ENCODE measurements around the gene HEMK1. TPM values are rescaled to one million over a fixed set of nuclear protein-coding genes. Genes with fewer than 3 reads are reported as not detected.
A peak's percentile ranks its signal among the peaks of the same experiment; 100 is the strongest.

Gene HEMK1
- total RNA-seq, 1 experiment from 2014 or later, result 22.2 TPM

GRCh38 chr3:50616003-50616769 lies 46.9 kb downstream of the HEMK1 start:
- Histone ChIP-seq H3K9me2 (replicated peaks; ENCODE audit: low read length) (no peaks in the 10 kb centered on the region), H3K36me3 (ENCODE audit: low read depth, low read length) (no peaks in the 10 kb centered on the region), H3K79me2 (ENCODE audit: low read length) (peaks cover 41% of the 10 kb centered on the region), H3K27ac (ENCODE audit: low read length) (0 out of 2 replicates have a peak overlapping the region, but pooled peaks have one; percentile 4), H3K4me1 (ENCODE audit: insufficient read depth, low read length) (peaks cover 50% of the 10 kb centered on the region), H3K9me3 (ENCODE audit: low read length) (no peaks in the 10 kb centered on the region), H2AFZ (ENCODE audit: low read length) (peak overlapping the region; percentile 99), H3F3A (ENCODE audit: low read length, unreplicated experiment) (peaks cover 4% of the 10 kb centered on the region), H4K20me1 (ENCODE audit: low read length) (no peaks in the 10 kb centered on the region), H3K4me3 (ENCODE audit: low read length) (peak overlapping the region; percentile 78), H3K4me2 (ENCODE audit: low read length) (peak overlapping the region; percentile 97), H3K27me3 (ENCODE audit: low read length) (no peaks in the 10 kb centered on the region), H3K9ac (ENCODE audit: low read length) (no peak overlapping the region)
- TF ChIP-seq EZH2 (IDR thresholded peaks at IDR 0.05; ENCODE audit: low read length, unreplicated experiment), result no peak
- TF ChIP-seq, protein P1, sequence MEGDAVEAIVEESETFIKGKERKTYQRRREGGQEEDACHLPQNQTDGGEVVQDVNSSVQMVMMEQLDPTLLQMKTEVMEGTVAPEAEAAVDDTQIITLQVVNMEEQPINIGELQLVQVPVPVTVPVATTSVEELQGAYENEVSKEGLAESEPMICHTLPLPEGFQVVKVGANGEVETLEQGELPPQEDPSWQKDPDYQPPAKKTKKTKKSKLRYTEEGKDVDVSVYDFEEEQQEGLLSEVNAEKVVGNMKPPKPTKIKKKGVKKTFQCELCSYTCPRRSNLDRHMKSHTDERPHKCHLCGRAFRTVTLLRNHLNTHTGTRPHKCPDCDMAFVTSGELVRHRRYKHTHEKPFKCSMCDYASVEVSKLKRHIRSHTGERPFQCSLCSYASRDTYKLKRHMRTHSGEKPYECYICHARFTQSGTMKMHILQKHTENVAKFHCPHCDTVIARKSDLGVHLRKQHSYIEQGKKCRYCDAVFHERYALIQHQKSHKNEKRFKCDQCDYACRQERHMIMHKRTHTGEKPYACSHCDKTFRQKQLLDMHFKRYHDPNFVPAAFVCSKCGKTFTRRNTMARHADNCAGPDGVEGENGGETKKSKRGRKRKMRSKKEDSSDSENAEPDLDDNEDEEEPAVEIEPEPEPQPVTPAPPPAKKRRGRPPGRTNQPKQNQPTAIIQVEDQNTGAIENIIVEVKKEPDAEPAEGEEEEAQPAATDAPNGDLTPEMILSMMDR (conservative IDR thresholded peaks at IDR 0.05; ENCODE audit: low read depth, low read length), result peak; percentile 98
- DNase-seq (peak; percentile 91), ATAC-seq (peak; percentile 30)
- CTCF ChIA-PET, result interaction anchor here (0.5 to 1.7 kb wide), 10 partner anchors 11 to 1024 kb away, joined by 3 to 40 read pairs (median 6); partner anchors contain the start of gene DOCK3
- intact Hi-C loops (cut with micrococcal nuclease), result loop anchor here (1.0 to 5.0 kb wide), 8 partner anchors 36 to 769 kb away; partner anchors contain the start of genes DOCK3 and MANF
- POLR2A ChIA-PET (ENCODE audit: unreplicated experiment), result interaction anchor here (0.5 to 0.6 kb wide), 2 partner anchors 27 to 769 kb away, joined by 5 to 6 read pairs; partner anchors contain the start of gene MANF
- BruUV-seq (replicated peaks), result TSS peak; percentile 64

DNA sequence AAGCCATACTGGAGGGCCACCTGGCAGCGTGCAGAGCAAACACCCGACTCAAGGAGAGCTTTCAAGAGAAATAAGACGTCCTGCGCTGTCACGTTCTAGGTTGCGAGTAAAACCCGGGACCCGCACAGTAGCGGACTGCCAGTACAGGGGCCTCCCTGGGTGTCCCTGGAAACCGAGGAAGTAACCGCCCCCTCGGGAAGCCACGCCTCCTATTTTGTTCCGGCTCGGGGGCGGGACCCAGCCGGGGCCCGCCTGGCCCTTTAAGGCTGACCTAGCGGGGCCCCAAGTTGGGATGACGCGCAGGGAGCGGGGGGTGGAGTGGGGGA lies 47.4 kb downstream of the HEMK1 start:
- TF ChIP-seq, protein P1 (conservative IDR thresholded peaks at IDR 0.05; ENCODE audit: low read depth, low read length), result no peak
- TF ChIP-seq EZH2phosphoT487 (IDR thresholded peaks at IDR 0.05; ENCODE audit: borderline replicate concordance, low read length), result no peak
- no peak for TF ChIP-seq EZH2 (IDR thresholded peaks at IDR 0.05; ENCODE audit: low read length, unreplicated experiment)
- Histone ChIP-seq H4K20me1 (ENCODE audit: low read length) (no peaks in the 10 kb centered on the region), H3K4me3 (ENCODE audit: low read length) (peak overlapping the region; percentile 78), H3K4me1 (ENCODE audit: insufficient read depth, low read length) (peaks cover 52% of the 10 kb centered on the region), H3F3A (ENCODE audit: low read length, unreplicated experiment) (peaks cover 4% of the 10 kb centered on the region), H2AFZ (ENCODE audit: low read length) (peak overlapping the region; percentile 99), H3K9ac (ENCODE audit: low read length) (no peak overlapping the region), H3K27ac (ENCODE audit: low read length) (0 out of 2 replicates have a peak overlapping the region, but pooled peaks have one; percentile 4), H3K27me3 (ENCODE audit: low read length) (no peaks in the 10 kb centered on the region), H3K9me3 (ENCODE audit: low read length) (no peaks in the 10 kb centered on the region), H3K36me3 (ENCODE audit: low read depth, low read length) (peaks cover 2% of the 10 kb centered on the region; the same call in 1 of the 2 replicates), H3K79me2 (ENCODE audit: low read length) (peaks cover 46% of the 10 kb centered on the region), H3K4me2 (ENCODE audit: low read length) (peak overlapping the region; percentile 97), H3K9me2 (replicated peaks; ENCODE audit: low read length) (no peaks in the 10 kb centered on the region)
- POLR2A ChIA-PET (ENCODE audit: unreplicated experiment), result interaction anchor here (0.5 kb wide), 1 partner anchor 768 kb away, joined by 6 read pairs; the partner anchor contains the start of gene MANF
- ATAC-seq (peak; percentile 55), DNase-seq (peak; percentile 94)
- intact Hi-C loops (cut with micrococcal nuclease), result loop anchor here (1.0 to 5.0 kb wide), 8 partner anchors 36 to 769 kb away; partner anchors contain the start of genes DOCK3 and MANF
- BruUV-seq (replicated peaks), result no TSS peak
- CTCF ChIA-PET, result interaction anchor here (0.5 to 1.7 kb wide), 8 partner anchors 11 to 755 kb away, joined by 3 to 40 read pairs (median 6); partner anchors contain the start of gene DOCK3
